Brain microvascular endothelial cell (primary cell): Measurements from ENCODE around the gene BCL2.

Experiments used
- DNase-seq: peaks from one replicate; pipeline ENCODE4 v3.0.0-alpha.2; 2020
- H3K27ac ChIP-seq: fragments of 250-450 bp; sonication (Bioruptor Pico); 2 replicates; pipeline ENCODE4 v1.5.1; 2020; ENCODE audit warnings: mild to moderate bottlenecking, moderate library complexity
- H3K27me3 ChIP-seq: fragments of 250-450 bp; sonication (Bioruptor Pico); replicated peaks from 2 replicates; pipeline ENCODE4 v1.5.1; 2020; ENCODE audit warnings: mild to moderate bottlenecking
- H3K36me3 ChIP-seq: fragments of 250-450 bp; sonication (Bioruptor Pico); replicated peaks from 2 replicates; pipeline ENCODE4 v1.5.1; 2020; ENCODE audit warnings: mild to moderate bottlenecking
- H3K4me3 ChIP-seq: 2 replicates; pipeline ENCODE4 v1.5.1; 2011; ENCODE audit warnings: low read depth, mild to moderate bottlenecking, control low read depth, low read length, moderate library complexity
- CTCF ChIP-seq: IDR thresholded peaks from 2 replicates; pipeline ENCODE4 v1.5.1; 2011; ENCODE audit warnings: low read depth, mild to moderate bottlenecking, moderate library complexity, low read length, control low read depth, inconsistent platforms; ENCODE audit errors: missing control alignments
- in situ Hi-C: cut with HindIII; loops from 2 replicates; pipeline ENCODE4 v1.10.0; 2017; ENCODE audit warnings: low sequenced_read_pairs, low pct_ligation_motif_present

The BCL2 gene

GRCh38 chr18:63210521-63210920 is 109.0 kb downstream of the BCL2 start:
- in situ Hi-C loops, result no loop called here
- no peak overlapping the region for H3K27ac ChIP-seq
- no peaks in the 10 kb centered on the region for H3K36me3 ChIP-seq
- no peaks in the 10 kb centered on the region for H3K27me3 ChIP-seq
- no peak for TF ChIP-seq CTCF
- no peak overlapping the region for H3K4me3 ChIP-seq
- no peak for DNase-seq

GRCh38 chr18:63208676-63209075 is 110.9 kb downstream of the BCL2 start:
- no peak overlapping the region for H3K4me3 ChIP-seq
- in situ Hi-C loops, result no loop called here

DNA sequence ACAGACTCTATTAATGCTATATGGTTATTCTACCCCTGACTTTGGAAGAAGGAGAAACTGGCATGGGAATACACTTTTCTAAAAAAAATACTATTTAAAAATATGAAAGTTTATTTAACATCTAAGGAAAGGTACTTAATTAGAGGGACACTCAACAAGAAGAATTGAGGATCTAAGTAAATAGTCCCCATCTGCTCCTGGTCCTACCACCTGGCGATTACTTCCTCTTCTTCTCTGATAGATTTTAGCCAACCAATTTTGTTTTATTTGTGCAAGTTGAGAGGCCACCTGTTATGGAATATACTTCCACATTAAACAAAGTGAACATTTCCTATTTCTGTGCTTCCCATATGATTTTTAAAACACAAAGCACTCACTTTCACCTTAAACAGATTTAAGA is 111.7 kb downstream of the BCL2 start:
- H3K36me3 ChIP-seq, result no peaks in the 10 kb centered on the region
- H3K27me3 ChIP-seq, result no peaks in the 10 kb centered on the region
- DNase-seq, result no peak
- no peak overlapping the region for H3K27ac ChIP-seq
- no peak overlapping the region for H3K4me3 ChIP-seq
- in situ Hi-C loops, result no loop called here
- TF ChIP-seq CTCF, result no peak

More at GRCh38 chr18:63208676-63209075, 110.9 kb downstream of the BCL2 start:
- H3K27ac ChIP-seq, result no peak overlapping the region
- no peaks in the 10 kb centered on the region for H3K36me3 ChIP-seq
- TF ChIP-seq CTCF, result no peak
- no peak for DNase-seq
- no peaks in the 10 kb centered on the region for H3K27me3 ChIP-seq

GRCh38 chr18:63207143-63207790 is 112.3 kb downstream of the BCL2 start:
- no peak overlapping the region for H3K4me3 ChIP-seq
- no peak for TF ChIP-seq CTCF
- no peaks in the 10 kb centered on the region for H3K27me3 ChIP-seq
- DNase-seq, result no peak
- no peaks in the 10 kb centered on the region for H3K36me3 ChIP-seq
- in situ Hi-C loops, result no loop called here
- H3K27ac ChIP-seq, result no peak overlapping the region

GRCh38 chr18:63206433-63207142 is 113.0 kb downstream of the BCL2 start:
- no peak for DNase-seq
- Histone ChIP-seq H3K27ac (no peak overlapping the region), H3K36me3 (no peaks in the 10 kb centered on the region), H3K4me3 (no peak overlapping the region), H3K27me3 (no peaks in the 10 kb centered on the region)
- in situ Hi-C loops, result no loop called here
- no peak for TF ChIP-seq CTCF
